ENCODE data around the gene IP6K1. TPM values are rescaled to one million over a fixed set of nuclear protein-coding genes. Genes with fewer than 3 reads are reported as not detected.

IP6K1 gene
- total and polyA plus RNA-seq, 2 experiments from 2014 or later = 10.7 to 35.5 TPM

- Histone ChIP-seq H4K20me1 (replicated peaks; ENCODE audit: insufficient read depth) (peaks cover 3% of the 10 kb centered on the region; the same call in 1 of the 2 replicates), H3K79me2 (replicated peaks; ENCODE audit: insufficient read depth) (no peaks in the 10 kb centered on the region), H3K4me2 (no peak overlapping the region), H3K4me1 (ENCODE audit: insufficient read depth) (no peaks in the 10 kb centered on the region; the same call in 1 of the 2 replicates), H3K9me2 (ENCODE audit: insufficient read depth) (no peaks in the 10 kb centered on the region), H3K36me3 (ENCODE audit: insufficient read depth) (no peaks in the 10 kb centered on the region), H3F3A (replicated peaks; ENCODE audit: low read depth) (peaks cover 4% of the 10 kb centered on the region; the same call in 1 of the 2 replicates), H3K27ac (ENCODE audit: low read depth) (no peak overlapping the region), H3K27me3 (ENCODE audit: insufficient read depth) (no peaks in the 10 kb centered on the region), H3K4me3 (no peak overlapping the region), H2AFZ (no peak overlapping the region)
- DNase-seq (ENCODE audit: low spot score) = no peak
- Mint-ChIP-seq H3K4me1 (peaks cover 15% of the 10 kb centered on the region), H3K9me3 (peaks cover 6% of the 10 kb centered on the region; the same call in 1 of the 3 replicates), H3K36me3 (ENCODE audit: low read depth) (peaks cover 6% of the 10 kb centered on the region), H3K27ac (no peak overlapping the region), H3K4me3 (no peak overlapping the region), H3K27me3 (ENCODE audit: insufficient read depth, low read depth, poor library complexity) (peaks cover 30% of the 10 kb centered on the region)
- TF ChIP-seq POLR2AphosphoS5 (IDR thresholded peaks at IDR 0.05; ENCODE audit: low read depth) = no peak
- TF ChIP-seq CREB1 (CRISPR knock-in tag; IDR thresholded peaks at IDR 0.05; ENCODE audit: low read depth) = no peak
- TF ChIP-seq EZH2phosphoT487 (IDR thresholded peaks at IDR 0.05; ENCODE audit: unreplicated experiment) = no peak
- no peak for ATAC-seq
Observed at GRCh38 chr3:49715611-49716121, 70.7 kb downstream of the IP6K1 start.

- DNase-seq (ENCODE audit: low spot score) = no peak
- Histone ChIP-seq H3K4me2 (no peak overlapping the region), H2AFZ (no peak overlapping the region), H3F3A (replicated peaks; ENCODE audit: low read depth) (0 out of 2 replicates have a peak, but pooled peaks cover 4% of the 10 kb centered on the region), H3K27me3 (ENCODE audit: insufficient read depth) (no peaks in the 10 kb centered on the region), H3K79me2 (replicated peaks; ENCODE audit: insufficient read depth) (no peaks in the 10 kb centered on the region), H3K4me1 (ENCODE audit: insufficient read depth) (no peaks in the 10 kb centered on the region; the same call in 1 of the 2 replicates), H3K27ac (ENCODE audit: low read depth) (no peak overlapping the region), H3K36me3 (ENCODE audit: insufficient read depth) (no peaks in the 10 kb centered on the region), H3K9me2 (ENCODE audit: insufficient read depth) (no peaks in the 10 kb centered on the region), H4K20me1 (replicated peaks; ENCODE audit: insufficient read depth) (peaks cover 2% of the 10 kb centered on the region; the same call in 1 of the 2 replicates), H3K4me3 (no peak overlapping the region)
- peaks cover 28% of the 10 kb centered on the region for H3K27me3 Mint-ChIP-seq (ENCODE audit: insufficient read depth, low read depth, poor library complexity)
- TF ChIP-seq POLR2AphosphoS5 (IDR thresholded peaks at IDR 0.05; ENCODE audit: low read depth) = no peak
- no peak for ATAC-seq
- no peak overlapping the region for H3K4me3 Mint-ChIP-seq
- peaks cover 6% of the 10 kb centered on the region; the same call in 1 of the 3 replicates for H3K9me3 Mint-ChIP-seq
- peaks cover 4% of the 10 kb centered on the region; the same call in 1 of the 3 replicates for H3K36me3 Mint-ChIP-seq (ENCODE audit: low read depth)
- no peak overlapping the region for H3K27ac Mint-ChIP-seq
- peaks cover 15% of the 10 kb centered on the region for H3K4me1 Mint-ChIP-seq
Observed at GRCh38 chr3:49714728-49715550, 71.4 kb downstream of the IP6K1 start.

- Histone ChIP-seq H2AFZ (no peak overlapping the region), H3K4me3 (no peak overlapping the region), H4K20me1 (replicated peaks; ENCODE audit: insufficient read depth) (peaks cover 6% of the 10 kb centered on the region; the same call in 1 of the 2 replicates), H3F3A (replicated peaks; ENCODE audit: low read depth) (0 out of 2 replicates have a peak, but pooled peaks cover under 1% of the 10 kb centered on the region), H3K4me2 (no peak overlapping the region), H3K79me2 (replicated peaks; ENCODE audit: insufficient read depth) (no peaks in the 10 kb centered on the region), H3K27ac (ENCODE audit: low read depth) (no peak overlapping the region), H3K36me3 (ENCODE audit: insufficient read depth) (no peaks in the 10 kb centered on the region), H3K9me2 (ENCODE audit: insufficient read depth) (no peaks in the 10 kb centered on the region), H3K27me3 (ENCODE audit: insufficient read depth) (no peaks in the 10 kb centered on the region), H3K4me1 (ENCODE audit: insufficient read depth) (no peaks in the 10 kb centered on the region; the same call in 1 of the 2 replicates)
- TF ChIP-seq ETS1 (IDR thresholded peaks at IDR 0.05) (no peak), ZNF331 (CRISPR knock-in tag; IDR thresholded peaks at IDR 0.05; ENCODE audit: low read depth) (no peak), EZH2phosphoT487 (IDR thresholded peaks at IDR 0.05; ENCODE audit: unreplicated experiment) (no peak), ZNF114 (CRISPR knock-in tag; IDR thresholded peaks at IDR 0.05) (no peak), CREB1 (CRISPR knock-in tag; IDR thresholded peaks at IDR 0.05; ENCODE audit: low read depth) (no peak), POLR2AphosphoS5 (IDR thresholded peaks at IDR 0.05; ENCODE audit: low read depth) (no peak), NANOG (IDR thresholded peaks at IDR 0.05; ENCODE audit: borderline replicate concordance) (no peak)
- TF ChIP-seq, protein P1, sequence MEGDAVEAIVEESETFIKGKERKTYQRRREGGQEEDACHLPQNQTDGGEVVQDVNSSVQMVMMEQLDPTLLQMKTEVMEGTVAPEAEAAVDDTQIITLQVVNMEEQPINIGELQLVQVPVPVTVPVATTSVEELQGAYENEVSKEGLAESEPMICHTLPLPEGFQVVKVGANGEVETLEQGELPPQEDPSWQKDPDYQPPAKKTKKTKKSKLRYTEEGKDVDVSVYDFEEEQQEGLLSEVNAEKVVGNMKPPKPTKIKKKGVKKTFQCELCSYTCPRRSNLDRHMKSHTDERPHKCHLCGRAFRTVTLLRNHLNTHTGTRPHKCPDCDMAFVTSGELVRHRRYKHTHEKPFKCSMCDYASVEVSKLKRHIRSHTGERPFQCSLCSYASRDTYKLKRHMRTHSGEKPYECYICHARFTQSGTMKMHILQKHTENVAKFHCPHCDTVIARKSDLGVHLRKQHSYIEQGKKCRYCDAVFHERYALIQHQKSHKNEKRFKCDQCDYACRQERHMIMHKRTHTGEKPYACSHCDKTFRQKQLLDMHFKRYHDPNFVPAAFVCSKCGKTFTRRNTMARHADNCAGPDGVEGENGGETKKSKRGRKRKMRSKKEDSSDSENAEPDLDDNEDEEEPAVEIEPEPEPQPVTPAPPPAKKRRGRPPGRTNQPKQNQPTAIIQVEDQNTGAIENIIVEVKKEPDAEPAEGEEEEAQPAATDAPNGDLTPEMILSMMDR (conservative IDR thresholded peaks at IDR 0.05; ENCODE audit: low read depth in 2 of 2) = no peak
- Mint-ChIP-seq H3K27me3 (ENCODE audit: insufficient read depth, low read depth, poor library complexity) (peaks cover 13% of the 10 kb centered on the region), H3K9me3 (no peaks in the 10 kb centered on the region; the same call in 2 of the 3 replicates), H3K27ac (no peak overlapping the region), H3K36me3 (ENCODE audit: low read depth) (peaks cover 4% of the 10 kb centered on the region; the same call in 1 of the 3 replicates), H3K4me3 (no peak overlapping the region), H3K4me1 (peaks cover 11% of the 10 kb centered on the region)
- DNase-seq (ENCODE audit: low spot score) = no peak
- ATAC-seq = no peak
Observed at GRCh38 chr3:49713336-49714105, 72.8 kb downstream of the IP6K1 start.

All from GM23338 (cell line).